GM19324 (cell line): ENCODE measurements around the gene CDK5.
"Not testable (repeated sequence)": the region's sequence is repeated elsewhere in the genome, so short reads cannot be mapped to it uniquely, and the experiment has no call there.

Experiments used
- ATAC-seq: cut with Tn5 transposase; IDR thresholded peaks from one replicate; pipeline ENCODE4 v1.9.1; 2021; ENCODE audit warnings: mild to moderate bottlenecking, moderate library complexity; ENCODE audit not compliant: unreplicated experiment, low FRiP score

The CDK5 gene

DNA sequence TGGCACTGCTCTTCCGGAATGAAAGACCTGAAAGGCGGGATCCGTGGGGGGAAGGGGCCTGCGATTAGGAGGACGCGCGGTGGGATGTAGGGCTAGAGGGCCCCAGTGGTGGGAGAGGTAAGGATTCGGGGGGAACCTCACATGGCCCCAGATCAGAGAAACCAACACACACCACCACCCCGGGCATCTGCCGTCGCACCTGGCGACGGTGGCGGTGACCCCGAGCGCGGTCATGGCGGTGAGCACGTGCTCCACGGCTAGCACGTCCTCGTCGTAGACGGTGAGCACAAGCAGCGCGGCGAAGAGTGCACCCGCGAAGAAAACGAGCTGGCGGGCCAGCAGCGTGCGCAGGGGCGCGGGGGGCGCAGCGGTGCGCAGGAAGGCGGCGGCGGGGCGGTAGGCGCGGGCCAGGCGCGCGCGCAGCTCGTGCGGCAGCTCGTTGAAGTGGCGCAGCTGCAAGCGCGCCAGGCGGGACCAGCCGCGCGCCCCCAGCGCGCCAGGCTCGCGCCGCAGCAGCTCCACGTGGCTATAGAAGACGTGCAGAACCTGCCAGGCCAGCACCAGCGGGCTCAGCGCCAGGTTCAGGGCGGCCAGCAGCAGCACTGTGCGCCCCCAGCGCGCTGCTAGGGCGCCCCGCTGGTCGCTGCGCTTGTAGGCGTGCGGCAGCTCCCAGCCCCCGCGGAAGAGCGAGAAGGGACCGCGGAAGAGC lies 39.1 kb downstream of the CDK5 start:
- no peak for ATAC-seq

DNA sequence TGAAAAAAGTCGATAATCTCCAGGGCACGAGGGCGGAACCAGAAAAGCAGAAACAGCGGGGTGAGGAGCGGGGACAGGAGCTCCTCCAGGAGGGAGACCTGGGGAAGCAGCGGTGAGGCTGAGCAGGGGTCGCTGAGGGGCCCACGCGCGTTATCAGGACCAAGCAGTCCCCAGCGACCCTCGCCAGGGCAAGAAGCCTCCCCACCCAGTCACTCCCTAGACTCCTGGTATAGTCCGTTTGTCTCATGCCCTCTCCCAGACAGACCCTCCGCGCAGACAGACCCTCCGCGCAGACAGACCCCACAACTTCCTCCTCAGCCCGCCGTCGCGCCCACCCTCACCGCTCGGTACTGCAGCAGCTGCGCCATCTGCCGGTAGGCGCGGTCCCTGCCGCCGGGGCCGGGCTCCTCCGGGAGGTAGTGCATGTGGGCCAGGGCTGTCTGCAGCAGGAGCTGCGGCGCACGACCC lies 39.7 kb downstream of the CDK5 start:
- peak; percentile 45 for ATAC-seq

DNA sequence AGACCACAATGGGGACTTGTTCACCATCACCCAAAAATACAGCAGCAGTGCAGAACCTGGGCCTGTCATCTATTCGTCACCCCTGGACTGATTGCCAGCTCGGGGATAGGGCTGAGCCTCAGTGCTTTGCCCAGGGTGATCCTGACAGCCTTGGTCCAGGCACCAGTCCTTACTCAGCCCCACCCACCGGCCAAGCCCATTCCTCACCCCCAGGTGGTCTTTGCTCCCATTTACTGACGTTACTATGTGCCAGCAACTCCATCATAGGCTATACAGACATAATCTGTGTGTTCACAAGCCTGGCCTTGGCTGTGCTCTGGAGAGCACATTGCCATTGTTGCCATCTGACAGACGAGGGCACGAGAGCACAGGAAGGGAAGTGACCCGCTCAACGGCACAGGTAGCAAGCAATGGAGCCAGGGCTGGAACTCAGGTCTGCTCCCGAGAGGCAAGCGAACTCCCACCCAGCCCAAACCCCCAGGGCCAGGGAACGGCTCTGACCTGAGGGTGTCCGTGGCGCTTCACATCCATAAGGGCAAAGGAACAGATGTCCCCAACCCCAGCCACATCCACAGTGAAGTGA lies 40.2 kb downstream of the CDK5 start:
- ATAC-seq, result no peak

DNA sequence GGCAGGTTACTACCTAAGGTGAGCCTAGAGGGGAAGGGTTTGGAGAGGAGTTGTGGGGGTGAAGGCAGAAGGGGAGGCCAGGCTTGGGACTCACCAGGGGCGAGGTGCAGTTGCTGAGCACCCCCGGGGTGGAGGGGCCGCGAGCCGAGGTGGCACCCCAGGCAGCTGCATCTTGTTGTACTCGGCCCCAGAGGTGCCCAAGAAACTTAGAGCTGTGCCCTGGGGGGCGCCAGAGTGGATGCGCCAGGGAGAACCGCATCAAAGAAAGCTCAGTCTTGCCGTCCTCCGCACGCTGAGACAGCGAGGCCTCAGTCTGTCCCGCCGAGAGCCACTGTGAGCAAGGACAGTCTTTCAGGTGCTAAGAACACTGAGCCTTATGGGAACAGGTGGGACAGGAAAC lies 40.8 kb downstream of the CDK5 start:
- ATAC-seq, result no peak

DNA sequence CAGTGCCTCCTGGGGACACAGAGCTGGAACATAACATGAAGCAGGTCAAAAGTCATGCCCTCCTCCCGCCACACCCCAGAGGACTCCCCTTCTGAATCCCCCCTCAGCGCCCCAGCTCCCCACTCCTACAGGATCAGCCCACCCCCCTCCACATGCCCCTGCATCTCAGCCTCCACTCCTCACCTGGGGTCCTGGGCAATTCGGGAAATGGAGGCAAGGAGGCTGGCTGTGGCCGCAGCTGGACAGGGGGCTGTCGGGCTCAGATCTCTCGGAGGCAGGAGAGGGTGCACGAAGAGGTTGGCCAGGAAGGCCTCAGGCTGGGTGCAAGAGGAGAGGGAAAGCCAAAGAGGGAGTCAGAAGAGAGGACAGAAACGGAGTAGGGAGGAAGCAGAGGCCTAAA lies 41.2 kb downstream of the CDK5 start:
- ATAC-seq, result no peak

DNA sequence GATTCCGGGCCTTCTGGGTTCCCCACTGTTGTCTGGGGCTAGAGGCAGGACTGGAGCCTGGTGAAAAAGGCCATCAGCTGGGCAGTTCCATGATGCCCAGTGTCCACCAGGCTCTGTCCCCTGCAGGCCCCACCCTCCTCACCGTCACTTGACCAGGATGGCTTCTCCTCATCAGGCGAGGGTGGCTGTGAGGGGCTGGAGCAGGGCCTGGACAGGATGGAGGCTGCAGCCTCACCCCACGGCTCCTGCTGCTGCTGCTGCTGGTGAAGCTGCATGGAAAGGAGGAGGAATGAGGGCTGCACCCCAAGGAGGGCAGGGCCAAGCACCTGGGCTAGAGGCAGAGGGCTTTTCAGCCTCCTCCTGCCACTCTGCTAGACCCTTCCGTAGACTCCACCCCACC lies 41.7 kb downstream of the CDK5 start:
- no peak for ATAC-seq

DNA sequence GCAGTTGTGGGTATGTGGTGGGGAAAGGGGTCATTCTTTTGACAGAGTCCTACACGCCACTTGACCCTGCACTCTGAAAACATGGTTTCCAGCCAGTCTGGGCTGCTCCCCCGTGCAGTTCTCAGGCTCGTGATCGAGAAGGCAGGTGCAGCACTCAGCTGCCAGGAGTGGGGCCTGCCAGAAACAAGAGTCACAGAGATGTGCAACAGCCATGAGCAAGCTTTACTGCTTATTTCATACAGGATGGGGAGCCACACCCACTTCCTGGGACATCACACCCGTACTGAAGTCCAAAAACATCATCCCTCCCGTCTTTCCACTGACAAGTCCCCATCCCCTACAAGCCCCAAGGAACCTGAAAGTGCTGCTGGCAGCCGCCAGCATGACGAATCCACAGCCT lies 42.7 kb downstream of the CDK5 start:
- no peak for ATAC-seq

DNA sequence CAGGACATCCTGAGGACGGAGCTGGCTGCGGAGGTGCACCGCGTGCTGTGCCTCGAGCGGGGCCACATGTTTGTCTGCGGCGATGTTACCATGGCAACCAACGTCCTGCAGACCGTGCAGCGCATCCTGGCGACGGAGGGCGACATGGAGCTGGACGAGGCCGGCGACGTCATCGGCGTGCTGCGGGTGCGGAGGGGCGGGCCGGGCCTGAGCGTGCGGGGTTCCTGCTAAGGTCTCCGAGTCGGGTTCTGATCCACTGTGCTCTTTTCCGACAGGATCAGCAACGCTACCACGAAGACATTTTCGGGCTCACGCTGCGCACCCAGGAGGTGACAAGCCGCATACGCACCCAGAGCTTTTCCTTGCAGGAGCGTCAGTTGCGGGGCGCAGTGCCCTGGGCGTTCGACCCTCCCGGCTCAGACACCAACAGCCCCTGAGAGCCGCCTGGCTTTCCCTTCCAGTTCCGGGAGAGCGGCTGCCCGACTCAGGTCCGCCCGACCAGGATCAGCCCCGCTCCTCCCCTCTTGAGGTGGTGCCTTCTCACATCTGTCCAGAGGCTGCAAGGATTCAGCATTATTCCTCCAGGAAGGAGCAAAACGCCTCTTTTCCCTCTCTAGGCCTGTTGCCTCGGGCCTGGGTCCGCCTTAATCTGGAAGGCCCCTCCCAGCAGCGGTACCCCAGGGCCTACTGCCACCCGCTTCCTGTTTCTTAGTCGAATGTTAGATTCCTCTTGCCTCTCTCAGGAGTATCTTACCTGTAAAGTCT lies 43.8 kb downstream of the CDK5 start:
- no peak for ATAC-seq

DNA sequence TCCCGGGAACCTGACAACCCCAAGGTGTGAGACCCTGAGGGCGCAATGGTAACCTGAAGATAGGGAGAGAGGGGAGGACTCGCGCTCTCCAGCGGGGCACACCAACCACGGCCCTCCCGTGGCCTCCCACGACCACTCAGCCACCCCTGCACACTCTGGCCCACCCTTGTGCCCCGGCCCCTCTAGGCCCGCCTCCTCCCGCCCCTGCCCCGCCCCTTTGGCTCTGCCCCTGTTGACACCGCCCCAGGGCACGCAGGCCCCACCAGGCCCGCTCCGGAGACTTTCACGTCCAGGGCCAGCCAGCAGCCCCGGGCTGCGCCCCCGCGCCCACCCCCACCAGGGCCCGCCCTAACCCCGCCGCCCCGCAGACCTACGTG lies 44.4 kb downstream of the CDK5 start:
- ATAC-seq, result no peak

DNA sequence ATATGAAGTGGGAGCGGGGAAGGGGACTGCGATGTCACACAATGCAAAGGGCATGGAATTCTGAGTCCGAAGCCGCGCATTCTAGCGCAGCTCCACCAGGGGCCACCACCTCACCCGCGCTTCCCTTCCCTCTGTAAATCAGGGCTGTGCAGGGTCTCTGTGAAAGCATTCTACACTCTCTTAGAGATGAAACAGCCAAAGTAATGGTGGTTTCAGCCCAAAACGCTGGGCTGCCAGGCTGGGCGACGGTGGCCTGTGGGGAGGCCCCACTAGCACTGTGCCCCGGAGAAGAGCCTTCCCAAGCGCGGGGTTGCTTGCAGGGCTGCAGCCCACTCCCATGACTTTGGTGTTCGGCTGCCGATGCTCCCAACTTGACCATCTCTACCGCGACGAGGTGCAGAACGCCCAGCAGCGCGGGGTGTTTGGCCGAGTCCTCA lies 44.8 kb downstream of the CDK5 start:
- no peak for ATAC-seq

DNA sequence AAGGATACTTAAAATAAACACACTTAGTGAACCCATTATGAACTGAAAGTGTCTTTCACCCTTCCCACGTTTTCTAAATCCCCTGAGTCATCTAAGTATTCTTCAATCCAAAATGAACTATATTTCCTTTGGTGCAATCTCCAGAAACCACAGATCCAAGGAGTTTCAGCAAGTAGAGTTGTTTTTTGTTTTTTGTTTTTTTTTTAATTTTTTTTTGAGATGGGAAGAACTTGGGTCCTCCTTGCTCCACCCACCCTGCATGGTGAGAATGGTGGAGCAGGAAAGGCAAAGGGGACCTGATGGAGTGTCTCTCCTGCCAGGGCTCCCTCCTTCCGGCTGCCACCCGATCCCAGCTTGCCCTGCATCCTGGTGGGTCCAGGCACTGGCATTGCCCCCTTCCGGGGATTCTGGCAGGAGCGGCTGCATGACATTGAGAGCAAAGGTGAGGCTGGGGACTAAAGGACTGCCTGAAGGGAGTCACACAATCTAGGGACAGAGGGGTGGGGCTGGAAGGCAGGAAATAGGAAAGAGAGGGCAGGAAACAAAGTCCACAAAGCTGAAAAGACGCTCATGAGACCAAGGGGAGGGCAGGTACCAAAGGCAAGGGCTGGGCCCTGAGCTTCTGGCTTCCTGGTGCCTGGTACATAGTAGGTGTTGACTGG lies 45.5 kb downstream of the CDK5 start:
- ATAC-seq, result no peak

DNA sequence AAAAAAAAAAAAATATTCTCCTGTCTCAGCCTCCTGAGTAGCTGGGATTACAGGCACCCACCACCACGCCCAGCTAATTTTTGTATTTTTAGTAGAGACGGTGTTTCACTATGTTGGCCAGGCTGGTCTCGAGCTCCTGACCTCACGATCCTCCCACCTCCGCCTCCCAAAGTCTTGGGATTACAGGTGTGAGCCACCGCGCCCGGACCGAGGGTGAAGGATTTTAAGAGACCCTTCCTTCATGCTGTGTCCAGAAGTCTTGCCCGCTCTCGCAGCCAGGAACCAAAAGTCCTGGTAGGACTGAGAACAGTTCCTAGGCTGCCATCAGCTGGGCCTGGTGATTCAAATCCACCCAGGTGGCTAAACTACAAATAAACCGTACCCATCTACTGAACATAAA lies 46.1 kb downstream of the CDK5 start:
- not testable (repeated sequence) for ATAC-seq

DNA sequence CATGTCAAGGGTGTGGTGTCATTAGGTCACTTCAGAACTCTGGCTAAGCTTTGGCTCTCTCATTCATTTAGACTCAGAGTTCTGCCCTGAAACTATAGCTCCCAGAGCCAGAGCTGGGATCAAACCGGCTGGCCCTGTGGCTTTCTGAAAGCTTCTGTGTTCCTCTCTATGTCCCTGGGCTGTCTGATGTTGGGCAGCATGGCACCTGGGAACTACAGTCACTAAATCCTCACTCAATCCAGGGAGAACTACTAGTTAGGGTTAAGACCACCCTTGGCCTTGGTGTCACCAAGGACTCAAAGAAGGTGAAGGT lies 46.6 kb downstream of the CDK5 start:
- no peak for ATAC-seq

DNA sequence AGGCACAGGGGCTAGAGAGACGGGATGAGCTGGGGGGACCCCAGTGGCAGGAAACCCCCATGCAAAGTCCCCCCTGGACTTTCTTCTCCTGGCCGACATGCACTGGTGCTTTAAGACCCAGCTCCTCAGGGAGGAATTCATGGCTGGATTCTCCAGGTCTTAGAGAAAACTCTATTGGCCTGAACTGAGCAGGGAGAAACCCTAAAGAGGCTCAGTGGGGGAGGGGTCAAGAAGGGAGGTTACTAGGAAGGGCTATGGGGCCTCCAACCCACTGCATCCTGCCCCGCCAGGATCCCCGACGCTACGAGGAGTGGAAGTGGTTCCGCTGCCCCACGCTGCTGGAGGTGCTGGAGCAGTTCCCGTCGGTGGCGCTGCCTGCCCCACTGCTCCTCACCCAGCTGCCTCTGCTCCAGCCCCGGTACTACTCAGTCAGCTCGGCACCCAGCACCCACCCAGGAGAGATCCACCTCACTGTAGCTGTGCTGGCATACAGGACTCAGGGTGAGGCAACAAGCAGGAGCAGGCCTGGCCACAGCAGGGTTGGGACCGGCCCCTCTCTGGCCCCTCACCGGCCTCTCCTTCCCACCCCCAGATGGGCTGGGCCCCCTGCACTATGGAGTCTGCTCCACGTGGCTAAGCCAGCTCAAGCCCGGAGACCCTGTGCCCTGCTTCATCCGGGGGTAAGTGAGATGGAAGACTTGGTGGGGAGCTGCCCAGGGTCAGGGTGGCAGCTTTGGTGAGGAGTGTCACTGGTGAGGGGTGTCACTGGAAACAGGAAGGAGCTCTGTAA lies 47.2 kb downstream of the CDK5 start:
- ATAC-seq, result no peak

DNA sequence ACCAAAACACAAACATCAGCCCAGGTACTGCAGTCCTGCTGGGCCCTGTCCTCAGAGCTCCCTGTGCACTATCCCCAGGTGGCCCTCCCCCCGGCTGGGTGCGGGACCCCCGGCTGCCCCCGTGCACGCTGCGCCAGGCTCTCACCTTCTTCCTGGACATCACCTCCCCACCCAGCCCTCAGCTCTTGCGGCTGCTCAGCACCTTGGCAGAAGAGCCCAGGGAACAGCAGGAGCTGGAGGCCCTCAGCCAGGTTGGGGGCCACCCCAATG lies 47.7 kb downstream of the CDK5 start:
- no peak for ATAC-seq

DNA sequence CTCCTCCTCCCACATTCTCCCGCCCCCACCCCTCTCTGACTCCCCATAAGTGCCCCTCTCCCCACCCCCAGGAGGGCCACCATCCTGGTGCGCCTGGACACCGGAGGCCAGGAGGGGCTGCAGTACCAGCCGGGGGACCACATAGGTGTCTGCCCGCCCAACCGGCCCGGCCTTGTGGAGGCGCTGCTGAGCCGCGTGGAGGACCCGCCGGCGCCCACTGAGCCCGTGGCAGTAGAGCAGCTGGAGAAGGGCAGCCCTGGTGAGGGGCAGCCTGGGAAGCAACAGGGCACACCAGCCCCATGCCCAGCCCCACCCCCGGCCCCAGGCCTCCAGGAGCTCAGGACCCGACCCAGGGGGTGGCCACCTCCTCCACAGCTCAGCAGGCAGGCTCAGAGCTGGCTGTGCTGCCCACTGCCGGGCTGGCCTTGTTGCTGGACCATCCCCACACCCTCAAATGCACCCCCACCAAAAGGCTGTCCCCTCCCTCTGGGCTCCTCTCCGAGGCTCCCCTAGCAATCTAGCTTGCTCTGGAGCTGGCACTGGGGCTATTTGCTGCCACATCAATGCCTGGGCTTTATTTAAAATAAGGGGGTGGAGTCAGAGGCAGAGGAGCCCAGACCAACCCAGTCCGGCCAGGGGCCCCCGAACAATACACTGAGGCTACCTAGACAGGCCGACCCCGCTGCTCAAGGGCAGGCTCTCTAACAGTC lies 48.2 kb downstream of the CDK5 start:
- ATAC-seq, result no peak

DNA sequence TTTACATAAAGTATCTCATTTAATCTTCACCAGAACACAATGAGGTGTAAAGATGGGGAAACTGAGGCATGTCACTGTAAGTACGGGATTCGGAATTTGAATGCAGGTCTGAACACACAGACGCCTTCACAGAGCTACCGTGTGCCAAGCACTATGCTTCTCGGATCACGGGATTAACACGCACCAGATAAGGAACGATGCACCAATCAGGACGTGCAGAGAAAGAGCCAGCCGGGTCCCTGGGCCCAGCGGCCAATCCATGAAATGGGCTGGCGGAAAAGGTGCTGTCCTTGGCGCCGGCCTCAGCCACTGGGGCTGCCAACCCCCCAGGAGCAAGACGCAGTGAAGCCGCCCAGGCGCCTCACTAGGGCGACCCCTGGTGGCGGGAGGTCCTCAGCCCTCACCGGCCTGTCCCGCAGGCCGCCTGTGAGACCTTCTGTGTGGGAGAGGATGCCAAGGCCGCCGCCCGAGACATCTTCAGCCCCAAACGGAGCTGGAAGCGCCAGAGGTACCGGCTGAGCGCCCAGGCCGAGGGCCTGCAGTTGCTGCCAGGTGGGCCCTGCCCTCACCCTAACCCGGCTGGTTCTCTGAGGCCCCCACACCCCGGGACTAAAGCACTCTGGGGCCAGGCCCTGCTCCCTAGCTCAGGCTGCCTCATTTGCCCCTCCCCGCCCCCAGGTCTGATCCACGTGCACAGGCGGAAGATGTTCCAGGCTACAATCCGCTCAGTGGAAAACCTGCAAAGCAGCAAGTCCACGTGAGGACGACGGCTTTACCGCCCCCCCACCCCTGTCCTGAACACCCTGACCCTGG lies 49.0 kb downstream of the CDK5 start:
- ATAC-seq, result peak; percentile 77

DNA sequence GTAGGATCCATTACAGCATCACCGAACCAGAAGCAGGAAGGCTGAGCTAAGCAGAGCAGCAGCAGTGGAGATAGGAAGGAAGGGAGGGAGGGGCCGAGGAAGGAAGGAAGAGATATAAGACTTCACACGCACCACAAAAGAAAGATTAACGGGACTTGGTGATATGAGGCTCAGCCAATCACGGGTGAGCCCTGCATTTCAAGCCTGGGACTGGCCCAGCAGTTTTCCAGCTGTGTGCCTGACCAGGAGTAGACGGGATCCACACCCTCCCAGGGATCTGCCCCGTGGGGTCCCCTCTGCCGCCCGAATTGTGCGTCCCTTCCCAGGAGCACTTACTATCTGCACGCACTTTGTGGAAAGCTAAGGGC lies 49.6 kb downstream of the CDK5 start:
- ATAC-seq, result no peak

DNA sequence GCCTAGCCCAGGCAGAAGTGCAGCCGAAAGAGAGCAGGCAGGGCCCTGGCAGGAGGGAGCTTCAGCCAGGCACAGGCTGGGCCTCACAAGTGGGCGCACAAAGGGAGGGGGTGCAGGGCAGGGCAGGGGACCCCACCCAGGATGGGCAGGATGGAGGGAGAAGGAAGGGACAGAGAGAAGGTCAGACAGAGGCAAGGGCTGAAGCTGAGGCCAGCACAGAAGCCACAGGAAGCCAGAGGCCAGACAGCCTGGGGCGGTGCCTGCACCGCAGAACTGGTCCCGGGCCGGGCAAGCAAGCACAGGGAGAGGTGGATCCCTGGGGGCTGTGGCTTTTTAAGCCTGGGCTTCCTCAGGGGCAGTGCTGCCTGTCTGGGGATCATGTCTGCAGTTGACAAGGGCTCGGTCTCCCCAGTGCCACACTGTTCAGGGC lies 50.2 kb downstream of the CDK5 start:
- ATAC-seq, result no peak
